Measurements from ENCODE around the gene ITPA. TPM values are rescaled to one million over a fixed set of nuclear protein-coding genes. Genes with fewer than 3 reads are reported as not detected.

ITPA gene
- total RNA-seq, 3 donors from 2014 or later (not counting 1 experiment from before 2014, with no cell fraction given): 49.6 to 53.2 (median 50.2) TPM

DNA sequence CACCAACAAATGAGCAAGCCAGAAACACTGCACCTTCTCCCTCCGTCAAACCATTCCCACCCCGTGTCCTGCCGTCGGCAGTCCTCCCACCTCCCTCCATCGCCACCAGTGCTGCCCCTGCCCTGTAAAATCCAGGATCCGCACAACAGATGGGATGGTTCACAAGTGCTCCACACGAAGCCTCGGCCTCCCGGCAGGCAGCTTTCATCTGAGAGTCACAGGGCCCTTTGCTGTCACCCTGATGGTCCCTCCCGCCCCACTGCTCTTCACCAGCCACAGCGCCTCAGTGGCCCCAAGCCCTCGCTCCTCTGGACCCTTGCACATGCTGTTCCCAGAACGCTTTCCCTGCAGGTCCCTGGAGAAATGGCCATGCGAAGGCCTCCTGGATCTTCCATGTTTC, 17.6 kb downstream of the ITPA start:
- Mint-ChIP-seq H3K4me1 (no peaks in the 10 kb centered on the region), H3K27ac (no peak overlapping the region), H3K9me3 (no peaks in the 10 kb centered on the region), H3K4me3 (no peak overlapping the region), H3K27me3 (ENCODE audit: low read depth in 2 of 2) (no peaks in the 10 kb centered on the region), H3K36me3 (no peaks in the 10 kb centered on the region)
- Histone ChIP-seq H3K4me1 (ENCODE audit: control insufficient read depth, insufficient read depth, low read length) (peaks cover 15% of the 10 kb centered on the region), H3K27ac (ENCODE audit: low read length) (no peak overlapping the region), H3K27me3 (ENCODE audit: control insufficient read depth, insufficient read depth, low read length) (no peaks in the 10 kb centered on the region), H3K36me3 (ENCODE audit: control insufficient read depth, insufficient read depth, low read length) (peaks cover 5% of the 10 kb centered on the region), H3K9me3 (ENCODE audit: control insufficient read depth, insufficient read depth, low read length) (no peaks in the 10 kb centered on the region), H3K4me3 (ENCODE audit: low read length) (no peak overlapping the region)
- 96% methylated on average over 14 of the region's 14 CpGs for WGBS (ENCODE audit: insufficient coverage)
- ATAC-seq: no peak
- intact Hi-C loops (cut with micrococcal nuclease): no loop called here
- no peak for DNase-seq
- TF ChIP-seq, protein P1, sequence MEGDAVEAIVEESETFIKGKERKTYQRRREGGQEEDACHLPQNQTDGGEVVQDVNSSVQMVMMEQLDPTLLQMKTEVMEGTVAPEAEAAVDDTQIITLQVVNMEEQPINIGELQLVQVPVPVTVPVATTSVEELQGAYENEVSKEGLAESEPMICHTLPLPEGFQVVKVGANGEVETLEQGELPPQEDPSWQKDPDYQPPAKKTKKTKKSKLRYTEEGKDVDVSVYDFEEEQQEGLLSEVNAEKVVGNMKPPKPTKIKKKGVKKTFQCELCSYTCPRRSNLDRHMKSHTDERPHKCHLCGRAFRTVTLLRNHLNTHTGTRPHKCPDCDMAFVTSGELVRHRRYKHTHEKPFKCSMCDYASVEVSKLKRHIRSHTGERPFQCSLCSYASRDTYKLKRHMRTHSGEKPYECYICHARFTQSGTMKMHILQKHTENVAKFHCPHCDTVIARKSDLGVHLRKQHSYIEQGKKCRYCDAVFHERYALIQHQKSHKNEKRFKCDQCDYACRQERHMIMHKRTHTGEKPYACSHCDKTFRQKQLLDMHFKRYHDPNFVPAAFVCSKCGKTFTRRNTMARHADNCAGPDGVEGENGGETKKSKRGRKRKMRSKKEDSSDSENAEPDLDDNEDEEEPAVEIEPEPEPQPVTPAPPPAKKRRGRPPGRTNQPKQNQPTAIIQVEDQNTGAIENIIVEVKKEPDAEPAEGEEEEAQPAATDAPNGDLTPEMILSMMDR (IDR thresholded peaks at IDR 0.05): no peak

DNA sequence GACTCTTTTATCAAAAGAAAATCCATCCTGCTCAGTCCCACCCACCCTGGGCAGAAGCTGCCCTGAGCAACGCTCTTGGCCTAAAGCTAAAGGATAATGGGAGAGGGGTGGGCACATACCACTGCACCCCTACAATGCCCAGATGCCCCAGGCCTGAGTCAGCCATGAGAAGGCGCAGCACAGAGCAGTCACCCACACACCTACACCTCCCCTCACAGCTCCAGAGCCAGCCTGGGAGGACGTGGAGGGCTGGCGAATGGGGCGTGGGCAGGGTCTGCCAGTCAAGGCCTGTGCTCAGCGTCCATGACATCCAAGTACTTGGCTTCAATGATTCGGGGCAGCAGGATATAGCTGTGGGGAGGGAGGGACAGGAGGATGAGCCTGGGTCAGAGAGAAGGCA, 18.2 kb downstream of the ITPA start:
- Histone ChIP-seq H3K4me3 (ENCODE audit: low read length) (no peak overlapping the region), H3K9me3 (ENCODE audit: control insufficient read depth, insufficient read depth, low read length) (no peaks in the 10 kb centered on the region), H3K27me3 (ENCODE audit: control insufficient read depth, insufficient read depth, low read length) (no peaks in the 10 kb centered on the region), H3K36me3 (ENCODE audit: control insufficient read depth, insufficient read depth, low read length) (peaks cover 5% of the 10 kb centered on the region), H3K27ac (ENCODE audit: low read length) (no peak overlapping the region), H3K4me1 (ENCODE audit: control insufficient read depth, insufficient read depth, low read length) (peaks cover 12% of the 10 kb centered on the region)
- 81% methylated on average over 6 of the region's 7 CpGs for WGBS (ENCODE audit: insufficient coverage)
- DNase-seq: no peak
- H3K4me3 Mint-ChIP-seq: no peak overlapping the region
- H3K27ac Mint-ChIP-seq: no peak overlapping the region
- TF ChIP-seq, protein P1 (IDR thresholded peaks at IDR 0.05): no peak
- intact Hi-C loops (cut with micrococcal nuclease): no loop called here
- no peaks in the 10 kb centered on the region for H3K4me1 Mint-ChIP-seq
- H3K27me3 Mint-ChIP-seq (ENCODE audit: low read depth in 2 of 2): no peaks in the 10 kb centered on the region
- H3K9me3 Mint-ChIP-seq: no peaks in the 10 kb centered on the region
- ATAC-seq: no peak
- H3K36me3 Mint-ChIP-seq: no peaks in the 10 kb centered on the region

DNA sequence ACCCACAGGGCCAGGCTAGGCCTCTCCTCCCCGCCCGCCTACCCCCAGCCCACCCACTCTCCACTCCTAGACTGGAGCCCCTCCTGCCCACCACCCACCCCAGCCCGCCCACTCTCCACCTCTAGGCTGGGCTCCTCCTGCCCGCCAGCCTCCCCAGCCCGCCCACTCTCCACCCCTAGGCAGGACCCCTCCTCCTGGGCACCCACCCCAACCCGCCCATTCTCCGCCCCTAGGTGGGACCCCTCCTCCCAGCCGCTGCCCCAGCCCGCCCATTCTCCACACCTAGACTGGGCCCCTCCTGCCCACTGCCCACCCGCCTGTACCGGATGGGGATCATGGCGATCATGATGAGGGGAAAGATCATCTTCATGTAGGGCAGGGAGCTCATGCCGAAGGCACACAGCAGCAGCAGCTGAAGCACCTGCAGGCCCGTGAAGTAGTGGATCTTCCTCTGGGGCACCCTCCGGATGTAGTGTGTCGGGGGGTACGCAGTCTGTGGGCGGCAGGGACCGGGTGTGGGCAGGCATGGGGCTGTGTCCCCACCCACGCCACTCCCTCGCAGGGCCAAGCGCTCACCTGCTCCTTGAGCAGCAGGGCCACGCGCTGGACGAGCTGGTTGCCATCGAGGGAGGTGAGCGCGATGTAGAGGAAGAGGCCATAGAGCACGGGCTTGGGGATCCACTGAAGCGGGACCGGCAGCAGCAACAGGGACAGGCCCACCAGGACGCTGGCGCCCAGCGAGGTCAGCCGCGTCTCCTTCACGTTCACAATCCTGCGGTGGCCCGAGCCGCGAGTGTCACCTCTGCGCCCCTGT, 18.8 kb downstream of the ITPA start:
- WGBS (ENCODE audit: insufficient coverage): 95% methylated on average over 36 of the region's 42 CpGs
- Histone ChIP-seq H3K9me3 (ENCODE audit: control insufficient read depth, insufficient read depth, low read length) (no peaks in the 10 kb centered on the region), H3K36me3 (ENCODE audit: control insufficient read depth, insufficient read depth, low read length) (peaks cover 2% of the 10 kb centered on the region), H3K27ac (ENCODE audit: low read length) (no peak overlapping the region), H3K27me3 (ENCODE audit: control insufficient read depth, insufficient read depth, low read length) (no peaks in the 10 kb centered on the region), H3K4me1 (ENCODE audit: control insufficient read depth, insufficient read depth, low read length) (peaks cover 6% of the 10 kb centered on the region), H3K4me3 (ENCODE audit: low read length) (no peak overlapping the region)
- H3K4me1 Mint-ChIP-seq: no peaks in the 10 kb centered on the region
- intact Hi-C loops (cut with micrococcal nuclease): no loop called here
- no peaks in the 10 kb centered on the region for H3K36me3 Mint-ChIP-seq
- TF ChIP-seq, protein P1 (IDR thresholded peaks at IDR 0.05): no peak
- no peak for DNase-seq
- no peak overlapping the region for H3K27ac Mint-ChIP-seq
- no peak for ATAC-seq
- no peaks in the 10 kb centered on the region for H3K27me3 Mint-ChIP-seq (ENCODE audit: low read depth in 2 of 2)
- H3K4me3 Mint-ChIP-seq: no peak overlapping the region
- no peaks in the 10 kb centered on the region for H3K9me3 Mint-ChIP-seq

DNA sequence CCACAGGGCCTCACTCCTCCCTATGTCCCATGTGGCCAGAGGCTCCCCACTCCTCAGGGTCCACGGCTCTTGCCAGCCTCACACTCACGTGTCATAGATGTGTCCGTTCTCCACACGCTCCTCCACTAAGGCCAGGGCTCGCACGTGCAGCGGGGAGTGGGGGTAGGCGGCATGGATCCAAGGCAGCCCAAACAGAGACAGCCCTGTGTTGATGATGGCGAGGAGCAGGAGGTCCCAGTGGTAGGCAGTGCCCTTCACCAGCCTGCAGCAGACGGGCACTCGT, 19.4 kb downstream of the ITPA start:
- no peak for DNase-seq
- H3K27me3 Mint-ChIP-seq (ENCODE audit: low read depth in 2 of 2): no peaks in the 10 kb centered on the region
- 95% methylated on average over 11 of the region's 11 CpGs for WGBS (ENCODE audit: insufficient coverage)
- intact Hi-C loops (cut with micrococcal nuclease): no loop called here
- Histone ChIP-seq H3K4me1 (ENCODE audit: control insufficient read depth, insufficient read depth, low read length) (peaks cover under 1% of the 10 kb centered on the region), H3K36me3 (ENCODE audit: control insufficient read depth, insufficient read depth, low read length) (no peaks in the 10 kb centered on the region), H3K4me3 (ENCODE audit: low read length) (no peak overlapping the region), H3K9me3 (ENCODE audit: control insufficient read depth, insufficient read depth, low read length) (no peaks in the 10 kb centered on the region), H3K27ac (ENCODE audit: low read length) (no peak overlapping the region), H3K27me3 (ENCODE audit: control insufficient read depth, insufficient read depth, low read length) (no peaks in the 10 kb centered on the region)
- TF ChIP-seq, protein P1 (IDR thresholded peaks at IDR 0.05): no peak
- H3K27ac Mint-ChIP-seq: no peak overlapping the region
- no peak for ATAC-seq
- no peaks in the 10 kb centered on the region for H3K36me3 Mint-ChIP-seq
- no peak overlapping the region for H3K4me3 Mint-ChIP-seq
- no peaks in the 10 kb centered on the region for H3K9me3 Mint-ChIP-seq
- H3K4me1 Mint-ChIP-seq: no peaks in the 10 kb centered on the region
